HepG2 (cell line): ENCODE data around the gene LRRC55. TPM values are rescaled to one million over a fixed set of nuclear protein-coding genes. Genes with fewer than 3 reads are reported as not detected.

Experiments used
- ATAC-seq: fragments of 200-7000 bp; cut with Tn5 transposase; 3 replicates; pipeline ENCODE4 v1.9.1; 2020; ENCODE audit warnings: mild to moderate bottlenecking, moderate library complexity
- BruUV-seq: library from RNA; stranded (reverse); fragments of 400-500 nt; replicated peaks from 2 replicates; lab custom pipeline; 2021; lab: Mats Ljungman, UMichigan
- CTCF ChIA-PET: fragments of 300-600 bp; formaldehyde crosslinking; extraction: SDS; loops from one replicate; lab custom pipeline; 2021; ENCODE audit warnings: low total read pairs, inconsistent platforms, low intra/inter-chr PET ratio; lab: Yijun Ruan, JAX
- POLR2A ChIA-PET: fragments of 350-600 bp; sonication (Branson Sonifier 250); formaldehyde crosslinking; loops from one replicate; lab custom pipeline; 2020; ENCODE audit warnings: antibody characterized with exemption, inconsistent platforms; lab: Yijun Ruan, JAX
- DNase-seq: peaks from one replicate; pipeline ENCODE4 v3.0.0-alpha.2; 2015; ENCODE audit warnings: low spot score
- FAIRE-seq: peaks from 3 replicates; lab custom pipeline; 2011; peaks lifted over from hg19 to GRCh38; lab: Jason Lieb, UNC
- H2AFZ ChIP-seq: one replicate; pipeline ENCODE4 v1.6.1; 2011; ENCODE audit warnings: low read length, inconsistent platforms
- H3K27ac ChIP-seq: fragments of 300-600 bp; 3 replicates; pipeline ENCODE4 v1.8.0; 2011; ENCODE audit warnings: mixed run types, mild to moderate bottlenecking, mixed read lengths, low read length, inconsistent platforms; ENCODE audit not compliant: insufficient read depth; ENCODE audit errors: extremely low read length
- H3K27me3 ChIP-seq, 2 experiments: fragments of 200-600 bp in 1 of 2; 2 replicates in 1 of 2; 3 replicates in 1 of 2; pipeline versions ENCODE4 v1.6.0 to v1.8.0; 2011; ENCODE audit warnings: low read length in 2 of 2, mild to moderate bottlenecking in 2 of 2, moderate library complexity in 2 of 2, inconsistent platforms in 1 of 2; ENCODE audit not compliant: insufficient read depth in 2 of 2, control insufficient read depth in 1 of 2
- H3K36me3 ChIP-seq, 2 experiments: fragments of 200-600 bp in 1 of 2; replicated peaks in 1 of 2; 2 replicates in 1 of 2; 3 replicates in 1 of 2; pipeline versions ENCODE4 v1.5.1 to v1.8.0; 2011; ENCODE audit warnings: low read length in 2 of 2, inconsistent platforms in 1 of 2; ENCODE audit not compliant: insufficient read depth in 2 of 2, control insufficient read depth in 1 of 2
- H3K4me1 ChIP-seq: 2 replicates; pipeline ENCODE4 v1.5.1; 2012; ENCODE audit warnings: low read length, inconsistent platforms; ENCODE audit not compliant: insufficient read depth
- H3K4me2 ChIP-seq: 2 replicates; pipeline ENCODE4 v1.6.0; 2011; ENCODE audit warnings: low read depth, low read length, inconsistent platforms
- H3K4me3 ChIP-seq, 3 experiments: fragments of 200-600 bp in 1 of 3; sonication (generic), shearing (Covaris generic) in 1 of 3; replicated peaks in 1 of 3; 2 replicates each; pipeline ENCODE4 v1.5.1; 2011 to 2016; ENCODE audit warnings: low read length in 3 of 3, inconsistent platforms in 2 of 3, low read depth in 2 of 3, mild to moderate bottlenecking in 2 of 3, control low read depth in 1 of 3, mixed read lengths in 1 of 3; ENCODE audit not compliant: insufficient read depth in 1 of 3
- H3K79me2 ChIP-seq: one replicate; pipeline ENCODE4 v1.6.1; 2011; ENCODE audit warnings: low read length, inconsistent platforms; ENCODE audit not compliant: insufficient read depth
- H3K9ac ChIP-seq: 2 replicates; pipeline ENCODE4 v1.6.0; 2011; ENCODE audit warnings: mild to moderate bottlenecking, low read depth, low read length, inconsistent platforms; ENCODE audit not compliant: insufficient read depth
- H3K9me3 ChIP-seq: 2 replicates; pipeline ENCODE4 v1.5.1; 2012; ENCODE audit warnings: mild to moderate bottlenecking, low read length
- H4K20me1 ChIP-seq: 2 replicates; pipeline ENCODE4 v1.6.0; 2011; ENCODE audit warnings: inconsistent platforms, mild to moderate bottlenecking, low read length, moderate library complexity; ENCODE audit not compliant: insufficient read depth
- AHR ChIP-seq: IDR thresholded peaks from 2 replicates; pipeline ENCODE4 v1.6.1; 2018; ENCODE audit warnings: missing genetic modification reagents, missing compliant biosample characterization
- CEBPB ChIP-seq: IDR thresholded peaks from 2 replicates; pipeline ENCODE4 v1.6.1; 2011; ENCODE audit warnings: low read depth, low read length, improper control_type of control experiment, borderline replicate concordance
- CEBPG ChIP-seq: IDR thresholded peaks from 2 replicates; pipeline ENCODE4 v1.6.1; 2016
- CHCHD3 ChIP-seq: sonication (generic); formaldehyde crosslinking; IDR thresholded peaks from 2 replicates; pipeline ENCODE4 v1.8.0; 2022; ENCODE audit warnings: mild to moderate bottlenecking, missing genetic modification reagents, moderate library complexity
- EED ChIP-seq: sonication (generic); formaldehyde crosslinking; IDR thresholded peaks from 2 replicates; pipeline ENCODE4 v1.5.0; 2020; ENCODE audit warnings: mild to moderate bottlenecking, missing genetic modification reagents
- EZH2 ChIP-seq: conservative IDR thresholded peaks from 2 replicates; pipeline ENCODE4 v1.6.1; 2012; ENCODE audit warnings: mild to moderate bottlenecking, low read depth, low read length, moderate library complexity
- FOSL2 ChIP-seq: sonication (generic); formaldehyde crosslinking; IDR thresholded peaks from 2 replicates; pipeline ENCODE4 v1.4.0; 2020; ENCODE audit warnings: missing genetic modification reagents
- FOXO1 ChIP-seq: sonication (generic); formaldehyde crosslinking; IDR thresholded peaks from 2 replicates; pipeline ENCODE4 v1.4.0; 2020; ENCODE audit warnings: missing genetic modification reagents
- HMG20A ChIP-seq: IDR thresholded peaks from 2 replicates; pipeline ENCODE4 v1.6.1; 2016; ENCODE audit warnings: borderline replicate concordance
- KDM5B ChIP-seq: sonication (generic); formaldehyde crosslinking; IDR thresholded peaks from 2 replicates; pipeline ENCODE4 v1.4.0; 2020; ENCODE audit warnings: missing genetic modification reagents, mild to moderate bottlenecking, borderline replicate concordance
- KLF9 ChIP-seq: IDR thresholded peaks from 2 replicates; pipeline ENCODE4 v1.6.1; 2016; ENCODE audit warnings: low read depth
- NR2F6 ChIP-seq, 2 experiments: IDR thresholded peaks; 2 replicates each; pipeline ENCODE4 v1.6.1; 2016; ENCODE audit warnings: antibody characterized with exemption in 1 of 2, mild to moderate bottlenecking in 1 of 2
- PHF8 ChIP-seq: sonication (generic); formaldehyde crosslinking; IDR thresholded peaks from 2 replicates; pipeline ENCODE4 v1.5.0; 2020; ENCODE audit warnings: missing genetic modification reagents
- SMAD3 ChIP-seq: sonication (generic); formaldehyde crosslinking; IDR thresholded peaks from 2 replicates; pipeline ENCODE4 v1.4.0; 2020; ENCODE audit warnings: missing genetic modification reagents
- ZBTB1 ChIP-seq: sonication (generic); formaldehyde crosslinking; IDR thresholded peaks from 2 replicates; pipeline ENCODE4 v1.4.0; 2020; ENCODE audit warnings: missing genetic modification reagents, borderline replicate concordance
- ZNF180 ChIP-seq: sonication (generic); formaldehyde crosslinking; IDR thresholded peaks from 2 replicates; pipeline ENCODE4 v1.4.0; 2020; ENCODE audit warnings: low read depth, missing genetic modification reagents, borderline replicate concordance
- ZNF232 ChIP-seq: sonication (generic); formaldehyde crosslinking; IDR thresholded peaks from 2 replicates; pipeline ENCODE4 v1.4.0; 2020; ENCODE audit warnings: missing genetic modification reagents, borderline replicate concordance
- ZNF607 ChIP-seq: sonication (generic); formaldehyde crosslinking; IDR thresholded peaks from 2 replicates; pipeline ENCODE4 v1.5.1; 2020; ENCODE audit warnings: missing genetic modification reagents, mild to moderate bottlenecking, borderline replicate concordance
- WGBS: methylation state at CpG from one replicate; pipeline ENCODE4 v1.1.6; 2017; ENCODE audit warnings: low lambda C conversion rate; 5-methylcytosine and 5-hydroxymethylcytosine counted together
- in situ Hi-C: cut with HindIII; loops from 2 replicates; pipeline ENCODE4 v1.10.0; 2017; ENCODE audit warnings: low pct_unique_long_range_greater_than_20kb; ENCODE audit not compliant: extremely low pct_ligation_motif_present
- intact Hi-C: fragments of 100-400 bp; cut with micrococcal nuclease; formaldehyde crosslinking; loops from one replicate; pipeline ENCODE4 v1.10.0; 2022; ENCODE audit not compliant: unreplicated experiment
- polyA plus RNA-seq, 8 experiments: library from polyadenylated mRNA; depleted of rRNA in 3 of 8; stranded (reverse) in 7 of 8; unstranded in 1 of 8; fragments of >200 nt; fragmentation: Illumina TruSeq in 4 of 8; extraction: Trizol in 4 of 8; gene quantifications; 2 replicates each; pipeline versions ENCODE4 v1.2.1 to v1.2.3, GENCODE V29; 2011 to 2016; ENCODE audit warnings: low read depth in 4 of 8, missing spikeins in 1 of 8, mixed read lengths in 1 of 8; ENCODE audit not compliant: insufficient read depth in 1 of 8
- total RNA-seq, 5 experiments: library from RNA; depleted of rRNA; stranded (reverse); fragments of >200 nt; fragmentation: Illumina TruSeq; extraction: Trizol; gene quantifications; 2 replicates each; pipeline ENCODE4 v1.2.3, GENCODE V29; 2016; ENCODE audit warnings: low read depth in 1 of 5
- TF ChIP-seq, protein P1 (sequence below): sonication (generic); formaldehyde crosslinking; IDR thresholded peaks from 2 replicates; pipeline ENCODE4 v1.4.0; 2020; ENCODE audit warnings: mild to moderate bottlenecking, missing genetic modification reagents

LRRC55 gene
- total and polyA plus RNA-seq, 2 of the 13 experiments (the other 11 are each of a cell fraction or from before 2014, with no cell fraction given): not detected

DNA sequence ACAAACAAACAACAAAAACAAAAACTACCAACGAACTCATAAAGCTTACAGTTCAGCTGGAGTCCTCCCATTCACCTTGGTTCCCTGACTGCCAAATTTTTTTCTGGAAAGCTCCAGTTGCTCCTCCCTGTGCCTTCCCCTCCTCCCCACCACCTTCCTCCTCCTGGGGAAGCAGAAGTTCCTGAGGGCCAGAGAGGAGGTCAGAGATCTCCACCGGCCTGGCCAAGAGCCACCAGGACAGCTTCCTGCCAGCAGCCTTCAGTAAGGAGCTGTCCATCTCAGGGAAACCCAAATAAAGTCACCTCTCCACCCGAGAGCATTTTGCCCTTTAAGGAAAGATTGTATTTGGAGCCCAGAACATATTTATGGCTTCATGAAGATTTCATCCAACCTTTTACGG is 35.3 kb downstream of the LRRC55 start:
- no peaks in the 10 kb centered on the region for H4K20me1 ChIP-seq
- WGBS: 0% methylated on average over 4 of the region's 4 CpGs
- H3K27ac ChIP-seq: no peak overlapping the region
- H3K36me3 ChIP-seq: no peaks in the 10 kb centered on the region
- peaks cover 0 to 4% of the 10 kb centered on the region in 2 experiments; a peak in 1 of 5 replicates for H3K27me3 ChIP-seq
- ChIA-PET POLR2A (no interaction called here), CTCF (no interaction called here)
- intact Hi-C loops: no loop called here
- ATAC-seq (no peak), DNase-seq (no peak)
- no TSS peak for BruUV-seq
- no peak overlapping the region for H3K4me2 ChIP-seq
- no peak overlapping the region for H3K4me3 ChIP-seq
- H2AFZ ChIP-seq: no peak overlapping the region
- TF ChIP-seq HMG20A (CRISPR knock-in tag) (no peak), EZH2 (no peak), CEBPB (no peak), KDM5B (no peak), ZBTB1 (CRISPR knock-in tag) (no peak)
- TF ChIP-seq, all 625 proteins: peak for 0
- no peak for FAIRE-seq
- in situ Hi-C loops: no loop called here
- Histone ChIP-seq H3K4me1 (no peaks in the 10 kb centered on the region), H3K9ac (no peak overlapping the region), H3K9me3 (no peaks in the 10 kb centered on the region), H3K79me2 (no peaks in the 10 kb centered on the region)

DNA sequence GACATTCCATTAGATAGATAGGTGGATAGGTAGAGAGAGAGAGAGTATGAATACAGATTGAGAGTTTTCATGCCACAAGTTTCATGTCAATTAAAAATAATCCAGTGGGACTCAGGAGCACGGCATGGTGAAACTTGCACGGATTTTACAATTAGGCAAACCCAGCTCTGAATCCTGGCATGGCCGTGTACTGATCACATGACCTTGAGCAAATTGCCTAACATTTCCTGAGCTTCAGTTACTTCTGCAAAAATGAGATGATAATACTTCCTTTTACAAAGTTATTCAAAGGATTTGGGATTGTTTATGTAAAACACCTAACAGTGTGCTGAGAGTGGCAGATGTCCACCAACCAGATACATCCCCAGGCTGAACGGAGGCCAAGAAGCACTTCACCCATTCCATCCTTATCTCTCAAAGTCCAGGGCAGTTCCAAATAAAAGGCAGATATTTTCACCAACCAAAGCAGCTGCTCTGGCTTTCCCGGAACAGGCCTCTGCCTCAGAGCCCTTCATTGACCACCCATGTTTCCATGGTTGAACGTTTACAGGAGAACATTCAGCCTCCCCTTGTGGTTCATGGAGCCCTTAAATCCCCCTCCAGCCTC is 37.4 kb downstream of the LRRC55 start:
- no peak overlapping the region for H3K4me2 ChIP-seq
- ChIA-PET POLR2A (no interaction called here), CTCF (no interaction called here)
- no peak overlapping the region for H3K27ac ChIP-seq
- H3K79me2 ChIP-seq: no peaks in the 10 kb centered on the region
- TF ChIP-seq SMAD3 (CRISPR knock-in tag): no peak
- TF ChIP-seq KLF9 (CRISPR knock-in tag): no peak
- no peak for TF ChIP-seq ZNF232
- no peak for TF ChIP-seq AHR (CRISPR knock-in tag)
- no peak for TF ChIP-seq FOSL2 (CRISPR knock-in tag)
- no peak for TF ChIP-seq ZNF180 (CRISPR knock-in tag)
- no peak for TF ChIP-seq EED (CRISPR knock-in tag)
- no peak for TF ChIP-seq CEBPG
- TF ChIP-seq PHF8: no peak
- TF ChIP-seq FOXO1 (CRISPR knock-in tag): no peak
- no peak for TF ChIP-seq ZNF607
- no peak for TF ChIP-seq NR2F6 (IDR thresholded peaks at IDR 0.05)
- TF ChIP-seq NR2F6 (CRISPR knock-in tag; IDR thresholded peaks at IDR 0.05): no peak
- TF ChIP-seq CHCHD3: no peak
- TF ChIP-seq, protein P1, sequence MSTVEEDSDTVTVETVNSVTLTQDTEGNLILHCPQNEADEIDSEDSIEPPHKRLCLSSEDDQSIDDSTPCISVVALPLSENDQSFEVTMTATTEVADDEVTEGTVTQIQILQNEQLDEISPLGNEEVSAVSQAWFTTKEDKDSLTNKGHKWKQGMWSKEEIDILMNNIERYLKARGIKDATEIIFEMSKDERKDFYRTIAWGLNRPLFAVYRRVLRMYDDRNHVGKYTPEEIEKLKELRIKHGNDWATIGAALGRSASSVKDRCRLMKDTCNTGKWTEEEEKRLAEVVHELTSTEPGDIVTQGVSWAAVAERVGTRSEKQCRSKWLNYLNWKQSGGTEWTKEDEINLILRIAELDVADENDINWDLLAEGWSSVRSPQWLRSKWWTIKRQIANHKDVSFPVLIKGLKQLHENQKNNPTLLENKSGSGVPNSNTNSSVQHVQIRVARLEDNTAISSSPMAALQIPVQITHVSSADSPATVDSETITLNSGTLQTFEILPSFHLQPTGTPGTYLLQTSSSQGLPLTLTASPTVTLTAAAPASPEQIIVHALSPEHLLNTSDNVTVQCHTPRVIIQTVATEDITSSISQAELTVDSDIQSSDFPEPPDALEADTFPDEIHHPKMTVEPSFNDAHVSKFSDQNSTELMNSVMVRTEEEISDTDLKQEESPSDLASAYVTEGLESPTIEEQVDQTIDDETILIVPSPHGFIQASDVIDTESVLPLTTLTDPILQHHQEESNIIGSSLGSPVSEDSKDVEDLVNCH (CRISPR knock-in tag): no peak
- intact Hi-C loops: no loop called here
- FAIRE-seq (no peak), ATAC-seq (no peak), DNase-seq (no peak)
- H3K9ac ChIP-seq: no peak overlapping the region
- H3K4me1 ChIP-seq: no peaks in the 10 kb centered on the region
- no peak overlapping the region for H2AFZ ChIP-seq
- H3K36me3 ChIP-seq: no peaks in the 10 kb centered on the region
- BruUV-seq: no TSS peak
- no peak overlapping the region for H3K4me3 ChIP-seq
- H4K20me1 ChIP-seq: no peaks in the 10 kb centered on the region
- in situ Hi-C loops: no loop called here
- H3K9me3 ChIP-seq: no peaks in the 10 kb centered on the region
- 0% methylated on average over 5 of the region's 6 CpGs for WGBS
- H3K27me3 ChIP-seq: peaks cover 0 to 4% of the 10 kb centered on the region in 2 experiments; a peak in 1 of 5 replicates
